Inflammatory macrophage (primary cell): Measurements from ENCODE around the gene HOXC11.
A peak's percentile ranks its signal among the peaks of the same experiment; 100 is the strongest.

Source experiments
- DNase-seq, 2 donors: peaks; one replicate each; pipeline ENCODE4 v3.0.0-alpha.2; 2020 to 2022

Gene HOXC11

DNA sequence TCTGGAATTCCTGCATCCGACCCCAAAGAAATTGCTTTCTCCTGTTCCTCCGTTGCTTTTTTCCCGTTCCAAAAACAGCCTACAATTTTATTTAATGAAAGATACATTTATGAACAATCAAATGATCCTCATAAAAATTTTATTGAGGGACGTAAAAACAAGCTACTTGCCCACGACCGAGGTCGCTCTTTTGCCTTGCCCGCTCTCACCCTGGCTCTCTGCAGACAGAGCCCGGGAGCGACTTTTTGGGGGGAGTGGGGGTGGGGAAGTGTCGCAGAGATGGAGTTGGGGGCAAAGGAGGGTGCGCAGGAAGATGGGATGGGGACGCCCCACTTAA is 25.9 kb downstream of the HOXC11 start:
- DNase-seq = no peak

DNA sequence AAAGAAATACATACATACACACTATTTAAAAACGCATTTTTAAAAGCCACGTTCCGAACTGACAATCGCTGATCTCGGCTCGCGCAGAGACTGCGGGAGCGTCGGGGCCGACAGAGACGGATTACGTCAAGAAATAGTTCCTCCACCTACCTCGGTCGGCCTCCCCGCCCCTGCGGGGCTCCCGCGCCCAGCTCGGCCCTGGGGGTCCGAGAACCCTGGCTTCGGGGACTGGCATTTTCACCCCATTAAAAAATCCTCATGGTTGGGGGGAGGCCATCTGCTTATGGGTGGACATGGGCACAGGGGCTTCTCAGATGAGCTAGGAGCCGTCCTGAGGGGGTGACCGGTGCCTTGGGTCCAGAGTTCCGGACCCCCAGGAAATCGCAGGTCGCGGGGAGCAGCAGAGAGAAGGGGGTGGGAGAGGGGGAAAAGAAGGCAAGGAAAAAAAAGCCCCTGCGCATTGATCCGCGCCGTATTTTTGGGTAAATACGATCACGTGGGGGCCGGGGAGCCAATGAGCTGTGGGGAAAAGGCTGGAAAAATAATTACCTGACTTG is 26.7 kb downstream of the HOXC11 start:
- no peak for DNase-seq

- no peak for DNase-seq
Observed at GRCh38 chr12:54000116-54001114, 27.5 kb downstream of the HOXC11 start, which contains the start of gene HOXC9. TSS of gene HOXC9 (plus strand) at chr12:54000161. CDS start at chr12:54000189, 28 bp downstream.

- no peak for DNase-seq
Observed at GRCh38 chr12:54001283-54002187, 28.6 kb downstream of the HOXC11 start.

DNA sequence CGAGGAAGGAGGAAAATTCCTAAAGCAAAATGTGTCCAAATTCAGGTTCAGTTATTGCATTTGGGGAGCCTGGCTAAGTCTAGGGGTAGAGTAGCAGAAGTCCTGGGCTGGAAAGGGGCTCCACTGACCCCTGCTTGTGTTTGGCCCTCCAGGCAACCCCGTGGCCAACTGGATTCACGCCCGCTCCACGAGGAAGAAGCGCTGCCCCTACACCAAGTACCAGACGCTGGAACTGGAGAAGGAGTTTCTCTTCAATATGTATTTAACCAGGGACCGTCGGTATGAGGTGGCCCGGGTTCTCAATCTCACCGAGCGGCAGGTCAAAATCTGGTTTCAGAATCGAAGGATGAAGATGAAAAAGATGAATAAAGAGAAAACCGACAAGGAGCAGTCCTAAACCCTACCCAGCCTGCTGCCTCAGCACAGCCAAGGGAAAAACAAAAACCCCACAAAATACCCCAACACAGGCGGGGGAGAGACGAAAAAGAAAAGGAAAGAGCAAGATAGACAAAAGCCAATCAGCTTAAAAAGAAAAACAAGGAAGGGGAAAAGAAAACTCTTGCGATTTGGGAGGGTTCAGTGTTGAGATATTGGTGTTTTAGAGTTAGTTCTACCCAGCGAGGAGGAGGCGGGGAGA is 29.5 kb downstream of the HOXC11 start:
- DNase-seq = no peak

GRCh38 chr12:54002915-54003389 is 30.0 kb downstream of the HOXC11 start:
- no peak for DNase-seq

- DNase-seq = no peak
Observed at GRCh38 chr12:54003625-54004024, 30.7 kb downstream of the HOXC11 start.

- DNase-seq = no peak
Observed at GRCh38 chr12:54004063-54004840, 31.3 kb downstream of the HOXC11 start.

GRCh38 chr12:54004841-54005530 is 32.1 kb downstream of the HOXC11 start:
- DNase-seq = no peak

- DNase-seq = no peak
Observed at GRCh38 chr12:54005531-54005852, 32.6 kb downstream of the HOXC11 start.

DNA sequence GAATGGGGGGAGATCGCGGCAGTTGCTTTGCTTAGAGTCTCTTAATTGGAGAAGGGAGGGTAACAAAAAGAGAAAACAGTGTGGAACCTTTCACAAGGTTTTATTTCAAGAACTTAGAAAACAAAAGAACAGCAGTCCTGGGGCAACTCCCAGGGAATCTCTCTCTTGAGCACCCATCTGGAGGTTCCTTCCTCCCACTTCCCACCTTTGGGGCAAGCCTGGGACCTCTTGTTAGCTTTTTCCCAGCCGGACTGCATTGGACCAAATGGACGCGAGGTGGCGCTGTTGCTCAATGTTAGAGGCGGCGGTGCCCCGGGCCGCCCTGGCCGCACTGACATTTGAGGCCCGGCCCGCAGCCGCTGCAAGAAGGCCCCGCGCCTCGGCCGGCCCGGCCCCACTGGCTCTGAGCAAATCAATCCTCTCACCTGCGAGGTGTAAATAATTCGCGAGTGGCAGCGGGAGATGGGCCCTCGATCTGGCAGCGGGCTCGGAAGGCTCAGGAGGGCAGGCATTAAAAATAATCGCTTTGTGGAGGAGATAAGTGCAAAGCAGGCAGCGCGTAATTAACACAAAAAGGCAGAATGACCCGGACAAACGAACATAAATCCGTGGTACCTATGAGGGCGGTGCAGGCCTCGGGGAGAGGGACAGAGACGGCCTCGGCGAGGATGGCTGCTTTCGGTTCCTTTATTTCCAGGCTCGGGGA is 33.1 kb downstream of the HOXC11 start:
- DNase-seq = peak; percentile 81 to 82

DNA sequence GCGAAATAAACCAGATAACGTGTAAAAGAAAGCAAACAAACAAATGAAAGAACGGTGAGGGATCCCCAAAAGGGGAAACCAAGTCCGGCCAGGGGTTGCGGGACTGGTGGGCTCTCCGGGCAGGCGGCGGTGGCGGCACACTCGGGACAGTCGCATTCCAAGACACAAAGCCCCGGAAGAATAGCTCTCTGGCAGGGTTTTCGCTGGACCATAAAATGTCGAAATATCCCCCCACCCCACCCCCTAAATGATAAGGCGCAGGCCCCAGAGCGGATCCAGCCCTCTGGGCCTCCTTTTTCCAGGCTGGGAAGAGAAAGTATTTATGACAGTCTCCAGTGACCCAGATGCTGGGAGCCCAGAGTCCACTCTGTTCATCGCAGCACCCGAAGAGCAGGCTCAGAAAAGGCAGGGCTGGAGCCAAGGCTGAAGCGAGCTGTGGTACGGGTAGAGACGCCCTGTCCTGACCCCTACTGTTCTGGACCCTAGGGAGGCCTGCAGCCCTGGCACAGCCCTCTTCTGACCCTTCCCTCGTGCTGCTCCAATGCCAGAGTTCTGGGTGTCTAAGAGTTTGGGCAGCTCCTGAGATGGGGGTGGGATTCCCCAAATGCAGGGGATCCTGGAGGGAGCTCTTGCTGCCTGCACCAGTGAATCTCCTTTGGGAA is 33.8 kb downstream of the HOXC11 start:
- no peak for DNase-seq

DNA sequence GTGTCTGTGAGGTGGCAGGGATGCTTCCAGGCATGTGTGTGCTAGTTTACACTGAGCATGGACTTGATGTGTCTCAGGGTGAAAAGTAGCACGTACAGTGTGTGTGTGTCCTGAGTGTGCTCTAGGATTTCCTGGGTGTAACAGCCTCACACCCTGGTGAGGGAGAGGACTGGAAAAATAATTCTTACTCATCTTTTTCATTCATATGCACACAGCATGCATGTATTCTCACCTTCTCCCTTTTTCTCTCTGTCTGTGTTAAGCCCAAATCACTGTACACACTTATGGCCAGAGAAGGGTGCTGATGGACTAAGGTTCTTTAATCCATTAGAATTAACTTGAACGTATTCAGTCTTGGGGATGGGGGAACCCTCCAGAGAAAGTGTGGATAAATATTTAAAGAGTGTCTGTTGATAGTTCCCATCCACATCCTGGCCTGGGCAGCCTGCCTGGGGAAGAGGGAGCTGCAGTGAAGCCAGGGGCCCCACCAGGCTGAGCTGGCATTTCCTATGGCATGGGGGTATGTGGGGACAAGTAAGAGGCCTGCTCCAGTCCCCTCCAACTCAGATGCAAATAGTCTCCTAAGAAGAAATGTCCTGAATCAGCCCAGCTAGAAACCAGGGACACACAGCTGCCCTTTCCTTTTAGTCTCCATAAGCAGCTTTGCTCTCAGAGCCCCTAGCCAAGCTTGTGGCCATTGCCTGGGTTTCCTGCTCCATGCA is 34.8 kb downstream of the HOXC11 start:
- no peak for DNase-seq

DNA sequence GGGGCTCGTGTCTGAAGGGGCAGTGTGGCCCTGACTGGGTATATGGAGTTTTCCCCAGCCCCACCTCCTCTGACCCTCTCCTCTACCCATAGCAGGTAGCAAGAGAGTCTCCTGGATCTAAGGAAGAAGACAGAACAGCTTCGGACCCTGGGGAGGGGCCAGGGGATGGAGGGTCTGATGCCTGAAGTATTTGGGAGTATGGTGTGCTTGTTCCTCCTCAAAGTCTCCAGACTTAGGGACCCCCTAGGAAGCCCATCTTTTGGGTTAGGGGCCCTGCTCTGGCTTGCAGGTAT is 35.3 kb downstream of the HOXC11 start:
- no peak for DNase-seq

DNA sequence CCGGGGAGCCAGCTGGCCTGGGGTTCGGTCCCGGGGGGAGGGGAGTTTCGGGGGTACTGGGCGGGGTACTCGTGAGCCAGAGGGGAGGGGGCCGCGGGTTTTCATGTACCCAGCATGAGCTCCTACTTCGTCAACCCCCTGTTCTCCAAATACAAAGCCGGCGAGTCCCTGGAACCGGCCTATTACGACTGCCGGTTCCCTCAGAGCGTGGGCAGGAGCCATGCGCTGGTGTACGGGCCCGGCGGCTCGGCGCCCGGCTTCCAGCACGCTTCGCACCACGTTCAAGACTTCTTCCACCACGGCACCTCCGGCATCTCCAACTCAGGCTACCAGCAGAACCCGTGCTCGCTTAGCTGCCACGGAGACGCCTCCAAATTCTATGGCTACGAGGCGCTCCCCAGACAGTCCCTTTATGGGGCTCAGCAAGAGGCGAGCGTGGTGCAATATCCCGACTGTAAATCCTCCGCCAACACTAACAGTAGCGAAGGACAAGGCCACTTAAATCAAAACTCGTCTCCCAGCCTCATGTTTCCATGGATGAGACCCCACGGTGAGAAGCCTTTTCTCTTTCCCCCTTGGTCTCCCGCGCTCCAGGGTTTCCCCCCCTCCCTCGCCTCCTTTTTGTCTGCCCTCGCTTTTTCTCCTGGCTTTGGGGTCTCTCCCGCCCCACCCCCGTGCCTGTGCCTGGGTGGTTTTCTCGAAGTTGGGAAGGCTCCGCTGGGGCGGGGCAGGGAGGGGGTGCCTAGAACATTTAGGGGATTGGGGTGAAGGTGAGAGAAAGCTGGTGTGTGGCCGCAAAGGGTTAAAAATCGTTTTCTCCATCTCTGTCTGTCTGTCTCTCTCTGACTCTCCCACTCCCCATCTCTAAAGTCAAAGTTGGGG is 36.5 kb downstream of the HOXC11 start:
- DNase-seq = peak; percentile 9 to 40

GRCh38 chr12:54010053-54010971 is 37.4 kb downstream of the HOXC11 start:
- DNase-seq = no peak
